GM19397 (cell line): Measurements from ENCODE around the gene MSI2.

ENCODE experiments used
- ATAC-seq: cut with Tn5 transposase; IDR thresholded peaks from one replicate; pipeline ENCODE4 v1.9.1; 2021; ENCODE audit warnings: mild to moderate bottlenecking, moderate library complexity; ENCODE audit not compliant: unreplicated experiment

Gene MSI2

DNA sequence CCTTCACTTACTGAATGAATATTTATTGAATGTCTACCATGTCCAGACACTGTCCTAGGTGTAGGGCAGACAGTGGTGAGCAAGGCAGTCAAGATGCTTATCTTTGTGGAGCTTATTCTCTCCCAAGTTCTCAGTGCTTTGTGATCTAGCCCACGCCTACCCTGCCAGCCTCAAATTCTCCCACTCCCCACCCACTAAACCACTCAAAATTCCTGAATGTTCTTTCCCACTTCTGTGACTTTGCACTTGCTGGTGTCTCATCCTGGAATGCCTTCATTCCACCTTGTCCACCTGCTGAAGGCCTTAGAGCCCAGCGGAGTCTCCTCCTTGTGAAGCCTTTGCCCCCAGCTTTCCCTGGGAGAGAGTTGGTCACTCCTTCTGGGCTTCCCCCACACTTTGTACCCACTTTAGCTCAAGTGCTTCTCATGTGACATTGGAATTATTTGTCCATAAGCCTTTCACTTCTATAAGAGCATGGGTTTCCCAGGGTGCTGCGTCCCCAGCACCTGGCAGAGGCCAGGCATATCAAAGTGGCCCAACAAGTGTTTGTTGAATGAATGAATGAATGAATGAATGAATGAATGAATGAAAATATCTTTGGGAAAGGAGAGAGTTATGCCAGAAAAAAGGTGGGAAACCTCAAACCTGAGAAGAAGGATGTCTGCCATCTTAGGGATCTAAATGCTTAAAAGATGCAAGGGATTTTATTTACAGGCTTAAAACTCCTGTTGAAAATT, 465.8 kb downstream of the MSI2 start:
- no peak for ATAC-seq

DNA sequence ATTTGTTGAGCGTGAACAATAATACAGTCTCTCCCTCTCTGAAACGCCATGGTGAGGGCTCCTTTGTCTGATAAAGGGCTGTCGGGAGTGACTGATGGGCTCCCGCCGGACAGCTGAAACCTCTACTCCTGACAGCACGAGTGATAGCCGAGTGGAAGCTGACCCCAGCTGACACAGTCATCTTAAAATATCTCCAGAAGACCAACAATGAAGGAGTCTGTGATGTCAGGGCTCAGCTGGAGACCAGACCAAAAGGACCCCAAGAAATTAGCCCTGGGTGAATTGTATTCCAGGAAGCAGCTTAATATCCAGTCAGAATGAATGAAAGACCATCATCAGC, 466.4 kb downstream of the MSI2 start:
- no peak for ATAC-seq

DNA sequence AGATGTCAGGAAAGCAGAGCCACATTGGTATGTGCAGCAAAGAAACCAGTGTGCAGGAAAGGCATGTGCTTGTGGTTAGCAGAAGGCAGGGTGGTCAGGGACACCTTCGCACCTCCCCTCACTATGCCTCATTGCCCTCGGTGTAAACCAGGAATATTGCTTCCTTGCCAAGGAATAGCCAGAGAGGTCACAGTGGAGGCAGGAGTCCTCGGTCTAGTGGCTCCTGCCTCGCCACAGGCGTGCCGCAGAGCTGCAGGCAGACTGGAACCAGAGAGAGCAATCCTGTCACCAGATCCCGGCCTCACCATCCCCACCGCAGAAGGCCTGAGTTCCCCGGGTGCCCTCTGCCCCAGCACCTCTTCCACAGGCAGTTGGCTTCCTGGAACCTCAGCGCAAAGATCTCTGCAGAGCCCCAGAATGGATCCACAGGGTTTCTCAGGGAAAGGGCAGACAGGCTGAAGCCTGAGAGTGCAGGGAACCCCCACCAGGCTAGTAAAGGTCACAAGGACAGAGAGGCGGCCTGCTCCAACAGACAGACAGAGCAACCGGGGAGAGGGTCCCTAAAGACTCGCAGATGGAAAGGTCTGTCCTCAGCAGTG, 467.2 kb downstream of the MSI2 start:
- no peak for ATAC-seq

DNA sequence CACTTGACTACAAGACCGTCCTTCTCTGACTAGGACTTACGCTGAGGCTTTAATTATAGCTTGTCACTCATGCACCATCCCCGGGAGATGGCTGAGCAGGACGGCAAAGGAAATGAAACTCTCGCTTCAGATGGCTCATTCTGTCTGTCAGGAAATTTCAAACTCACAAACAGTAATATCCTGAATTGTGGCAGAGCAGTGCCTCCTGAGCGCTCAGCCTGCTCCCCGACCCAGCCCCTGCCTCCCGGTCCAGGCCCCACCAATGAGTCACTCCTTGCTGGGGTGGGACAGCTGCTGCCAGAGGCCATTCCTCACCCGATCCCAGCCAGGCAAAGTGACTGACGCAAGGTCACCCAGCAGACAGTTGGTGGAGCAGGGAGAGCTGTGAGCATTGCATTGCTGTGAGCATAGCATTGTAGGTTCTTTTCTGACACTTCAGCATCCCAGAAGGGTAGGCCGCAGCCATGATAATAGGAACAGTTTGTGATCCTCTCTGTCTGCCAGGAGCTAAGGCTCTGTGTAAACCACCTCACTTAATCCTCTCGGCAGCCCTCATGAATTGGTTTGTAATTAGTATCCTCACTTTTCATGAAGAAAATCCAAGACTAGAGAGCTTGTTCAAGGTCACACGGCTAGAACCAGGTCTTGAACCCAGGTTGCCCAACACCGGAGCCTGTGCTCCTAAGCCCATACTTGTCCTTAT, 467.9 kb downstream of the MSI2 start:
- ATAC-seq, result no peak

DNA sequence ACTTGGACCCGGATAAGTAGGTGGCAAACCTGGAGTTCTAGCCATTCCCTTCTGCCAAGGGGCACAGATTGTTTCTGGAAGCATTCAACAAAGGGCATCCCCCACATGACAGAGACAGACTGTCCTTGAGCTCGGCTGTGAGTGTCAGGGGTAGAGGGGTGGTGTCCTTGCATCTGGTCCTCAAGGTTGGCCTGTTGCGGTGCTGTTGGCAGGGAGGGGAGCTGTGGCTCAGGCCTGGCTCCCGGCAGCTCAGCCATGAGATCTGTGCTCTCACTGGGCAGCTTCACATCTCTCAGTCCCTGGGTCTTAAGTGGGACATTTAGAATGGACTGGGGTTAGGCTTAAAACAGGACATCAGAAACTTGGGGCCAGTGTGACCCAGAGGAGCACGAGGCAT, 468.4 kb downstream of the MSI2 start:
- ATAC-seq, result no peak

- ATAC-seq, result no peak
Measured at GRCh38 chr17:57726213-57726790, 470.0 kb downstream of the MSI2 start.

- ATAC-seq, result no peak
Measured at GRCh38 chr17:57726838-57727237, 470.5 kb downstream of the MSI2 start.

DNA sequence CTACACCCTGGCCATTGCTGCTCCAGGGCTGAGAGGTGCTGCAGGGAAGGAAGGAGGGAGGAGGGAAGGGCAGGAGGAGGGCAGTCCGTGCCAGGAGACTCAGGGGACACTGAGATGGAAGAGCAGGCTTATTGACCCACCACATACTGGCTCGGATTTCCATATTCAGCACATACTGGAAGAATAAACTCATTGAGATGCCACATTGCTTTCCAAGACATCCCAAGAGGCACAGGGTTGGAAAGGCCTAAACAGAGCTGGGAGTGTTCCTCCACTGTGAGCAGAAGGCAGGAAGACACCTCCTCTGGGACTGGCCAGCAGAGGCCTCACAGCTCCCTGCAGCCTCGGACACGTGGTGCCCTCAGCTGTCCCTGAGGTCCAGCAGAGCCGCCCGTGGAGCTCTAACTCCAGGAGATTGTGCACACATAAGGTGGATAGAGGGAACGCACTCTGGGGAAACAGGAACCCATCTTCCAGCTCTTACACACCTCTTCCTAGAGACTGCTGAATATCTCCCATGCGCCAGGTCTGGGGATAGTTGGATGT, 471.4 kb downstream of the MSI2 start:
- no peak for ATAC-seq

GRCh38 chr17:57730026-57730701, 473.8 kb downstream of the MSI2 start:
- ATAC-seq, result no peak

GRCh38 chr17:57732062-57732461, 475.7 kb downstream of the MSI2 start:
- no peak for ATAC-seq

DNA sequence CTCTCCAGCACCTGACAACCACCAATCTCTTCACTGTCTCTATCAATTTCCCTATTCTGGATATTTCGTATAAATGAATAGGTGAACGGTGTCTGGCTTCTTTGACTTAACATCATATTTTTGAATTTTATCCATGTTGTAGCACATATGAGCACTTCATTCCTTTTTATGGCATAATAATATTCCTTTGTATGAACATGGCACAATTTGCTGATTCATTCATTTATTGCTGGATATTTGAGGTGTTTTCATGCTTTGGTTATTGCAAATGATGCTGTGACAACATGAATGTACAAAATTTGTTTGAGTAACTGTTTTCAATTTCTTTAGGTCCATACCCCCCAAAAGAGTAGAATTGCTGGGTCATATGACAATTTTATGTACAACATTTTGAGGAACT, 476.8 kb downstream of the MSI2 start:
- ATAC-seq, result no peak
